H1 (cell line): ENCODE measurements around the gene HMCN1. TPM values are rescaled to one million over a fixed set of nuclear protein-coding genes. Genes with fewer than 3 reads are reported as not detected.

Experiments
- POLR2AphosphoS5 ChIP-seq: IDR thresholded peaks from 2 replicates; pipeline ENCODE4 v1.6.1; 2011; ENCODE audit warnings: low read depth, low read length
- SRF ChIP-seq: IDR thresholded peaks from 2 replicates; pipeline ENCODE4 v1.6.1; 2011; ENCODE audit warnings: mild to moderate bottlenecking, low read depth, low read length, moderate library complexity
- polyA plus RNA-seq, 7 experiments: library from polyadenylated mRNA; depleted of rRNA in 3 of 7; stranded (reverse) in 5 of 7; unstranded in 2 of 7; fragments of >200 nt in 5 of 7; fragments of 200-250 nt in 2 of 7; gene quantifications; 1 replicate in 5 of 7; 2 replicates in 1 of 7; 4 replicates in 1 of 7; pipeline versions ENCODE4 v1.2.1 to v1.2.3, GENCODE V29; 2011 to 2013; ENCODE audit warnings: missing spikeins in 2 of 7, mixed read lengths in 2 of 7
- total RNA-seq: library from RNA; stranded (reverse); fragmentation: NEBNext Ultra II Directional; extraction: Animal tissue kit (Norgen Biotek cat#: 25700); gene quantifications from 2 replicates; pipeline ENCODE4 v1.2.1, GENCODE V29; 2021

Gene HMCN1
- total and polyA plus RNA-seq, 2 of the 8 experiments (the other 6 are each of a cell fraction or from before 2014, with no cell fraction given): 13.8 to 14.6 TPM

DNA sequence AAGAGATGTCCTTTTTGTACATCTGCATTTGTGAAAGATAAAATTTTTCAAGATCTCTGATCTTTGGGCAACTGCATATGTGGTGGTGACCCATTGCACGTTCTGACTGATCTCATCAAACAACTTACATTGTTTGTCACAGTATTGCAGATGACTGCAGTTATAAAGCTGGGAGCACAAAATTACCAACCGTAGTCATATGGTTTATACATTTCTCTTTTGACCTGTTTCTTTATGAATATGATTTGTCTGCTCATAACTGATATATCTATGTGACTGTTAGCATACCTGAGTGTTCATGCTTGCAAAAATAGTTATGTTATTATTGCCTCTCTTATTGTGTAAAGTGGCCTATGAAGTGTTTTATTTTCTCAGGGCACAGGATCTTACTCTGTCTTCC, 43.7 kb upstream of the HMCN1 start (continued):
- TF ChIP-seq POLR2AphosphoS5 (no peak), SRF (no peak)
